Progenitor cell of endocrine pancreas (in vitro differentiated cells): ENCODE results near the gene KAT2B. TPM values are rescaled to one million over a fixed set of nuclear protein-coding genes. Genes with fewer than 3 reads are reported as not detected.
A peak's percentile ranks its signal among the peaks of the same experiment; 100 is the strongest.

Experiments used
- DNase-seq: peaks from one replicate; pipeline ENCODE4 v3.0.0; 2021; ENCODE audit warnings: low spot score; ENCODE audit not compliant: unreplicated experiment
- H3K27ac Mint-ChIP-seq: 2 replicates; pipeline ENCODE4 v1.8.0; 2021; ENCODE audit warnings: mild to moderate bottlenecking, moderate library complexity, mixed read lengths
- H3K27me3 Mint-ChIP-seq: 2 replicates; pipeline ENCODE4 v1.8.0; 2021; ENCODE audit warnings: mixed read lengths
- H3K36me3 Mint-ChIP-seq: 2 replicates; pipeline ENCODE4 v1.8.0; 2022; ENCODE audit warnings: mixed read lengths; ENCODE audit not compliant: insufficient read depth
- H3K4me1 Mint-ChIP-seq: 2 replicates; pipeline ENCODE4 v1.8.0; 2021; ENCODE audit warnings: low read depth, mixed read lengths
- H3K4me3 Mint-ChIP-seq: 2 replicates; pipeline ENCODE4 v1.8.0; 2021; ENCODE audit warnings: low read depth, mild to moderate bottlenecking, moderate library complexity, mixed read lengths
- H3K9me3 Mint-ChIP-seq: 2 replicates; pipeline ENCODE4 v1.8.0; 2021; ENCODE audit warnings: low read depth, mixed read lengths
- microRNA-seq: library from miRNA; unstranded; fragments of <30 nt; microRNA quantifications from one replicate; pipeline ENCODE4 v1.1.0, GENCODE V29; 2020; ENCODE audit warnings: borderline number of aligned reads; ENCODE audit not compliant: unreplicated experiment
- total RNA-seq: library from RNA; stranded (reverse); gene quantifications from 2 replicates; pipeline ENCODE4 v1.2.1, GENCODE V29; 2021
- TF ChIP-seq, protein P1 (sequence below): fragments of 200-600 bp; sonication (generic); IDR thresholded peaks from one replicate; pipeline ENCODE4 v1.5.0; 2021; ENCODE audit warnings: antibody characterized with exemption, mild to moderate bottlenecking; ENCODE audit not compliant: unreplicated experiment

KAT2B gene
- total RNA-seq, 1 donor from 2014 or later = 17.1 TPM

DNA sequence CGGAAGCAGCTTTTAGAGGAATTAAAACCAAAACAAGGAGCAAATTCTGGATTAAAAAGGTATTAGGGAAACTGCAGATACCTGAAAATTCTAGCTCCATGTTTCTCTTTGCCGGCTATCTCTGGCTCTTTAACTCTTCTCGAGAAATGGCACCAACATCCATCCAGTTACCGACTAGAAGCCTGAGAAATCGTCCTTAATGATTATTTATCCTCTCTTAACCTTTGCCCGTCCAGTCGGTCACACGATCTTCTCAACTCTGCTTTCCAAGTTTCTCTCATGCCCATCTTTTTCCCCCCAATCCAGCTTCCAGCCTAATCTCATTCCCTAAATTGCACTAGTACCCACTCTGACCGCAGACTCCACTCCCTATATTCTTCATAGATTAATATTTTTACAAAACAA is 146.4 kb downstream of the KAT2B start:
- no peak for DNase-seq
- Mint-ChIP-seq H3K4me3 (no peak overlapping the region), H3K27ac (no peak overlapping the region), H3K4me1 (no peaks in the 10 kb centered on the region), H3K27me3 (no peaks in the 10 kb centered on the region), H3K9me3 (no peaks in the 10 kb centered on the region), H3K36me3 (no peaks in the 10 kb centered on the region)
- TF ChIP-seq, protein P1, sequence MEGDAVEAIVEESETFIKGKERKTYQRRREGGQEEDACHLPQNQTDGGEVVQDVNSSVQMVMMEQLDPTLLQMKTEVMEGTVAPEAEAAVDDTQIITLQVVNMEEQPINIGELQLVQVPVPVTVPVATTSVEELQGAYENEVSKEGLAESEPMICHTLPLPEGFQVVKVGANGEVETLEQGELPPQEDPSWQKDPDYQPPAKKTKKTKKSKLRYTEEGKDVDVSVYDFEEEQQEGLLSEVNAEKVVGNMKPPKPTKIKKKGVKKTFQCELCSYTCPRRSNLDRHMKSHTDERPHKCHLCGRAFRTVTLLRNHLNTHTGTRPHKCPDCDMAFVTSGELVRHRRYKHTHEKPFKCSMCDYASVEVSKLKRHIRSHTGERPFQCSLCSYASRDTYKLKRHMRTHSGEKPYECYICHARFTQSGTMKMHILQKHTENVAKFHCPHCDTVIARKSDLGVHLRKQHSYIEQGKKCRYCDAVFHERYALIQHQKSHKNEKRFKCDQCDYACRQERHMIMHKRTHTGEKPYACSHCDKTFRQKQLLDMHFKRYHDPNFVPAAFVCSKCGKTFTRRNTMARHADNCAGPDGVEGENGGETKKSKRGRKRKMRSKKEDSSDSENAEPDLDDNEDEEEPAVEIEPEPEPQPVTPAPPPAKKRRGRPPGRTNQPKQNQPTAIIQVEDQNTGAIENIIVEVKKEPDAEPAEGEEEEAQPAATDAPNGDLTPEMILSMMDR = no peak

DNA sequence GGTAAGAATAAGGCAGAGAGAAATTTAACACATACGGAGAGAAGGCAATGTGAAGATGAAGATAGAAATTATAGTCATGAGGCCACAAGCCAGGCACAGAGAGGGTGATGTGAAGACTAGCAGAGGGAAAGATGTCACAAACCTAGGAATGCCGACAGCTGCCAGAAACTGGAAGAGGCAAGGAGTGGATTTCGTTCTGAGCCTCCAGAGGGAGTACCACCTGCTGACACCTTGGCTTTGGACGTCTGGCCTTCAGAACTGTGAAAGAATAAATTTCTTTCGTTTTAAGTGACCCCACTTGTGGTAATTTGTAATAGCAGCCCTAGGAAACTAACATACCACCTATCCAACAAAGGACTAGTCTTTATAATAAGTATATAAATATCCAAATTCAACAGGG is 150.7 kb downstream of the KAT2B start:
- Mint-ChIP-seq H3K9me3 (no peaks in the 10 kb centered on the region), H3K4me3 (no peak overlapping the region), H3K36me3 (no peaks in the 10 kb centered on the region), H3K27ac (no peak overlapping the region), H3K4me1 (no peaks in the 10 kb centered on the region), H3K27me3 (no peaks in the 10 kb centered on the region)
- DNase-seq = no peak
- TF ChIP-seq, protein P1 = peak; percentile 27

DNA sequence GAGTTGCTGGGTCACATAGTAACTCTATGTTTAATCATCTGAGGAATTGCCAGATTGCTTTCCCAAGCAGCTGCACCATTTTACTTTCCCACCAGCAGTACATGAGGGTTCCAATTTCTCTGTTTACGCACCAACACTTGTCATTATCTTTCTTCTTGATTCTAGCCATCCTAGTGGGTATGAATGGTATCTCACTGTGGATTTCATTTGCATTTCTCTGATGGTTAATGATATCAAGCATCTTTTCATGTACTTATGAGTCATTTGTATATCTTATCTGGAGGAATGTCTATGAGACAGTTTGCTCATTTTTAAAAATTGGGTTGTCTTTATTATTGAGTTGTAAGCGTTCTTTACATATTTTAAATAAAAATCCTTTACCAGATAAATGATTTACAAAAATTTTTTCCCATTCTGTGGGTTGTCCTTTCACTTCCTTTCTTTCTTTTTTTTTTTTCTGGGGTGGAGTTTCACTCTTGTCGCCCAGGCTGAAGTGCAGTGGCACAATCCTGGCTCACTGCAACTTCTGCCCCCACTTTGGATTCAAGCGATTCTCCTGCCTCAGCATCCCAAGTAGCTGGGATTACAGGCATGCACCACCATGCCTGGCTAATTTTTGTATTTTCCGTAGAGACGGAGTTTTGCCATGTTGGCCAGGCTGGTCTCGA is 154.7 kb downstream of the KAT2B start:
- Mint-ChIP-seq H3K9me3 (no peaks in the 10 kb centered on the region), H3K27ac (no peak overlapping the region), H3K36me3 (no peaks in the 10 kb centered on the region), H3K4me1 (no peaks in the 10 kb centered on the region), H3K27me3 (no peaks in the 10 kb centered on the region), H3K4me3 (no peak overlapping the region)
- DNase-seq = no peak
- TF ChIP-seq, protein P1 = no peak

DNA sequence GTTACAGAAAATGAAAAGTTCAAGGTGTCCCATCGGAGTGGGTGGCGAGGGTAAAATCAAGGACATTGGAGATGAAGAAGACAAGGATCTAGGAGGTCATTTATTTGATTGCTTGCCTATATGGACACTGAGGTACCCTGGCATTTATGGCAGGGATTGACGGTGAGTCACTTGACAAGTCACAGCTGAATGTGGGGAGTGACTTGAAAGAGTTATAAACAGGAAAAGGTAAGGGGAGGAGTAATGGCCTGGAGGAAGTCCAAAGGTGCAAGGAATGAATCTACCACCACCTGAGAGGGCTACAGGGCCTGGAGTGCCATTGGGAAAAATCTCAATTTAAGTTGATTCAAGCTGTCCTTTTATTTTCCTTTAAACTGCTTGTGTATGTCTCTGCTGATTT is 157.5 kb downstream of the KAT2B start:
- no peaks in the 10 kb centered on the region for H3K4me1 Mint-ChIP-seq
- no peak overlapping the region for H3K27ac Mint-ChIP-seq
- H3K36me3 Mint-ChIP-seq = no peaks in the 10 kb centered on the region
- no peak for DNase-seq
- TF ChIP-seq, protein P1 = no peak
- no peaks in the 10 kb centered on the region for H3K27me3 Mint-ChIP-seq
- no peak overlapping the region for H3K4me3 Mint-ChIP-seq
- H3K9me3 Mint-ChIP-seq = no peaks in the 10 kb centered on the region

DNA sequence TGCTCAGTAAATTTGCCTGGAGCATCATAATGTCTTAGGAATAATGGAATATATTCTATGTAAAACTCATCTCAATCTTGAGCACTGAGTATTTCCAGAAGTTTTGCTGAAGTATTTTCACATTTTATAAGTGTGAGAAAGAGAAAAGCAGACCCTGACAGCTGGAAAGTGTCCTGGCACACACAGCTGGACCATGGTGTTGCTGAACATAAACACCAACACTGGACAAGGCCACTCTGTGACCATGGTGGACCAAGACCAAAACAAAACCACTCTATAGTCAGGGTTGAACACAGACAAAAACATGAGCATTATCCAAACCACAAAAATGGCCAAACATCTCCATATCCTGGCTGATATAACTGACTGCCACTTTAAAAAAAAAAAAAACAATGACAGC is 160.9 kb downstream of the KAT2B start:
- H3K36me3 Mint-ChIP-seq = no peaks in the 10 kb centered on the region
- H3K27ac Mint-ChIP-seq = no peak overlapping the region
- no peak overlapping the region for H3K4me3 Mint-ChIP-seq
- peaks cover 5% of the 10 kb centered on the region for H3K9me3 Mint-ChIP-seq
- DNase-seq = no peak
- H3K4me1 Mint-ChIP-seq = no peaks in the 10 kb centered on the region
- TF ChIP-seq, protein P1 = no peak
- no peaks in the 10 kb centered on the region for H3K27me3 Mint-ChIP-seq

Small RNAs within 50 kb of the gene (microRNA-seq; reads per million reads assigned to microRNA genes)
- gene MIR3135A = not detected

Other genes starting within 250 kb of the KAT2B start
- gene EFHB, start 106.2 kb upstream of the KAT2B start, total RNA-seq = 1.2 and 1.4 TPM in 2 replicates
- gene RAB5A, start 93.3 kb upstream of the KAT2B start, total RNA-seq = 58.2 and 59.8 TPM in 2 replicates
- gene PP2D1, start 28.2 kb upstream of the KAT2B start, total RNA-seq = not detected in 2 replicates
- 14.8 and 15.1 TPM in 2 replicates for gene SGO1, start 145.8 kb downstream of the KAT2B start, total RNA-seq